SK-N-SH (cell line): ENCODE data around the gene VIPAS39. TPM values are rescaled to one million over a fixed set of nuclear protein-coding genes. Genes with fewer than 3 reads are reported as not detected.

ENCODE experiments used
- CTCF ChIA-PET: fragments of 300-600, 350-600 bp; formaldehyde crosslinking; extraction: SDS; loops from one replicate; lab custom pipeline; 2021; lab: Yijun Ruan, JAX
- POLR2A ChIA-PET: fragments of 350-600 bp; sonication (Branson Sonifier 250); formaldehyde crosslinking; extraction: SDS; loops from one replicate; lab custom pipeline; 2020; ENCODE audit warnings: antibody characterized with exemption, inconsistent platforms; lab: Yijun Ruan, JAX
- DNase-seq: peaks from one replicate; pipeline ENCODE4 v3.0.0; 2012
- H2AFZ ChIP-seq: fragments of 200-600 bp; sonication (generic); 2 replicates; pipeline ENCODE4 v1.8.1; 2016; ENCODE audit warnings: antibody characterized with exemption, mild to moderate bottlenecking, low read depth
- H3F3A ChIP-seq: fragments of 200-600 bp; sonication (generic); replicated peaks from 2 replicates; pipeline ENCODE3; 2016; ENCODE audit warnings: antibody characterized with exemption, mild to moderate bottlenecking; ENCODE audit not compliant: insufficient read depth
- H3K27ac ChIP-seq, 2 experiments: fragments of 200-500 bp in 1 of 2; fragments of 200-600 bp in 1 of 2; sonication (Bioruptor generic) in 1 of 2; sonication (generic), shearing (Covaris generic) in 1 of 2; 2 replicates each; pipeline versions ENCODE4 v1.5.1 to v1.6.1; 2014 to 2016; ENCODE audit warnings: low read depth in 2 of 2, inconsistent platforms in 1 of 2, low read length in 1 of 2, mild to moderate bottlenecking in 1 of 2, mixed read lengths in 1 of 2
- H3K27me3 ChIP-seq: fragments of 200-600 bp; sonication (generic), shearing (Covaris generic); 2 replicates; pipeline ENCODE4 v1.6.1; 2016; ENCODE audit warnings: mixed run types; ENCODE audit not compliant: insufficient read depth
- H3K36me3 ChIP-seq, 2 experiments: fragments of 200-500 bp in 1 of 2; fragments of 200-600 bp in 1 of 2; sonication (Bioruptor generic) in 1 of 2; sonication (generic) in 1 of 2; replicated peaks in 1 of 2; 2 replicates each; pipeline versions ENCODE3 to v1.5.1; 2014 to 2016; ENCODE audit warnings: low read length in 1 of 2, mild to moderate bottlenecking in 1 of 2; ENCODE audit not compliant: insufficient read depth in 2 of 2, control insufficient read depth in 1 of 2
- H3K4me1 ChIP-seq, 2 experiments: fragments of 200-500 bp in 1 of 2; fragments of 200-600 bp in 1 of 2; sonication (Bioruptor generic) in 1 of 2; sonication (generic), shearing (Covaris generic) in 1 of 2; 2 replicates each; pipeline versions ENCODE4 v1.5.1 to v1.6.1; 2014 to 2016; ENCODE audit warnings: low read depth in 1 of 2, low read length in 1 of 2, mixed run types in 1 of 2; ENCODE audit not compliant: insufficient read depth in 2 of 2, control insufficient read depth in 1 of 2
- H3K4me2 ChIP-seq: fragments of 200-600 bp; sonication (generic), shearing (Covaris generic); 2 replicates; pipeline ENCODE4 v1.6.1; 2017; ENCODE audit warnings: mixed run types
- H3K4me3 ChIP-seq, 2 experiments: fragments of 200-500 bp in 1 of 2; fragments of 200-600 bp in 1 of 2; sonication (Bioruptor generic) in 1 of 2; sonication (generic), shearing (Covaris generic) in 1 of 2; 2 replicates each; pipeline versions ENCODE4 v1.5.1 to v1.8.1; 2014 to 2016; ENCODE audit warnings: low read depth in 2 of 2, inconsistent platforms in 1 of 2, low read length in 1 of 2, mild to moderate bottlenecking in 1 of 2, mixed read lengths in 1 of 2, moderate library complexity in 1 of 2
- H3K79me2 ChIP-seq: fragments of 200-600 bp; sonication (generic); 2 replicates; pipeline ENCODE4 v1.8.1; 2017; ENCODE audit warnings: mild to moderate bottlenecking; ENCODE audit not compliant: insufficient read depth
- H3K9ac ChIP-seq: fragments of 200-600 bp; sonication (generic); 2 replicates; pipeline ENCODE4 v1.6.1; 2017; ENCODE audit warnings: mixed run types
- H3K9me2 ChIP-seq: fragments of 200-600 bp; sonication (generic); 2 replicates; pipeline ENCODE4 v1.6.1; 2017; ENCODE audit warnings: mixed run types
- H3K9me3 ChIP-seq: fragments of 200-600 bp; sonication (generic); 2 replicates; pipeline ENCODE4 v1.6.1; 2017; ENCODE audit warnings: mixed run types, mild to moderate bottlenecking, moderate library complexity
- H4K20me1 ChIP-seq: fragments of 200-600 bp; sonication (generic); 2 replicates; pipeline ENCODE4 v1.6.1; 2017; ENCODE audit warnings: mild to moderate bottlenecking, mixed run types; ENCODE audit not compliant: insufficient read depth
- CTCF ChIP-seq: fragments of 200-600 bp; sonication (generic); IDR thresholded peaks from 2 replicates; pipeline ENCODE4 v1.6.1; 2017; ENCODE audit warnings: antibody characterized with exemption, mild to moderate bottlenecking, moderate library complexity
- MAX ChIP-seq: IDR thresholded peaks from 2 replicates; pipeline ENCODE4 v1.4.0; 2012; ENCODE audit warnings: low read depth
- MXI1 ChIP-seq: IDR thresholded peaks from 2 replicates; pipeline ENCODE4 v1.6.1; 2012; ENCODE audit warnings: mild to moderate bottlenecking, low read depth, low read length, improper control_type of control experiment
- NFIC ChIP-seq: IDR thresholded peaks from 2 replicates; pipeline ENCODE4 v1.4.0; 2012; ENCODE audit warnings: borderline replicate concordance
- RAD21 ChIP-seq: IDR thresholded peaks from 2 replicates; pipeline ENCODE4 v1.6.1; 2012; ENCODE audit warnings: mild to moderate bottlenecking, low read length
- SIN3A ChIP-seq: IDR thresholded peaks from 2 replicates; pipeline ENCODE4 v1.6.1; 2012; ENCODE audit warnings: low read depth, mild to moderate bottlenecking, low read length, moderate library complexity, borderline replicate concordance
- SMC3 ChIP-seq: IDR thresholded peaks from 2 replicates; pipeline ENCODE4 v1.6.1; 2012; ENCODE audit warnings: low read depth, low read length, improper control_type of control experiment
- WGBS: methylation state at CpG from one replicate; pipeline ENCODE4 v1.1.6; 2017; ENCODE audit warnings: low lambda C conversion rate; 5-methylcytosine and 5-hydroxymethylcytosine counted together
- polyA plus RNA-seq, 3 experiments: library from polyadenylated mRNA; depleted of rRNA; stranded (reverse); fragments of >200 nt; gene quantifications; 2 replicates each; pipeline ENCODE4 v1.2.3, GENCODE V29; 2012

Gene VIPAS39
- polyA plus RNA-seq, 1 of the 3 experiments (the other 2 are of a cell fraction) = 20.8 TPM

GRCh38 chr14:77459072-77459723 lies 1.8 kb upstream of the VIPAS39 start:
- Histone ChIP-seq H3F3A (peaks cover 4% of the 10 kb centered on the region), H3K79me2 (peaks cover 68% of the 10 kb centered on the region), H3K4me3 (peak overlapping the region; percentile 96 to 99), H3K27me3 (no peaks in the 10 kb centered on the region), H2AFZ (no peak overlapping the region), H3K4me2 (peak overlapping the region; percentile 79), H3K9me2 (no peaks in the 10 kb centered on the region), H3K9ac (peak overlapping the region; percentile 88), H3K36me3 (peaks cover 39 to 45% of the 10 kb centered on the region in 2 experiments), H3K4me1 (peaks cover 12% of the 10 kb centered on the region in 2 experiments; a peak in 3 of 4 replicates), H4K20me1 (peaks cover 13% of the 10 kb centered on the region), H3K27ac (peak overlapping the region in 1 of 2 experiments; percentile 92; a peak in 1 of 4 replicates), H3K9me3 (no peaks in the 10 kb centered on the region)
- 34% methylated on average over 13 of the region's 13 CpGs for WGBS
- DNase-seq = peak; percentile 63
- TF ChIP-seq SIN3A (0 out of 2 replicates have a peak, but pooled peaks have one; percentile 53), MXI1 (0 out of 2 replicates have a peak, but pooled peaks have one; percentile 29), RAD21 (peak; percentile 67), CTCF (peak; percentile 84), NFIC (no peak), SMC3 (peak; percentile 44)
- ChIA-PET CTCF (interaction anchor here (0.7 to 2.9 kb wide), 36 partner anchors 9 to 1227 kb away, joined by 3 to 40 read pairs (median 4); partner anchors contain the start of genes ALKBH1, ISM2 and SLIRP), POLR2A (interaction anchor here (1.0 to 1.3 kb wide), 3 partner anchors 82 to 138 kb away, joined by 3 read pairs; partner anchors contain the start of genes GSTZ1, SAMD15 and TMED8)

GRCh38 chr14:77458249-77458950 lies 999 bp upstream of the VIPAS39 start:
- no peaks in the 10 kb centered on the region for H3K27me3 ChIP-seq
- POLR2A ChIA-PET = interaction anchor here (1.0 to 1.3 kb wide), 3 partner anchors 81 to 137 kb away, joined by 3 read pairs; partner anchors contain the start of genes GSTZ1, SAMD15 and TMED8
- peak overlapping the region; percentile 96 to 99 for H3K4me3 ChIP-seq
- H3K9me3 ChIP-seq = no peaks in the 10 kb centered on the region
- peak overlapping the region; percentile 96; the same call in 1 of the 2 replicates for H2AFZ ChIP-seq
- H3K79me2 ChIP-seq = peaks cover 75% of the 10 kb centered on the region
- peak overlapping the region; percentile 79 for H3K4me2 ChIP-seq
- peak overlapping the region; percentile 92 to 96 for H3K27ac ChIP-seq
- H4K20me1 ChIP-seq = peaks cover 13% of the 10 kb centered on the region
- CTCF ChIA-PET = interaction anchor here (0.6 to 2.9 kb wide), 29 partner anchors 9 to 306 kb away, joined by 3 to 40 read pairs (median 5); partner anchors contain the start of genes ALKBH1, ISM2 and SLIRP
- H3F3A ChIP-seq = peaks cover 4% of the 10 kb centered on the region
- TF ChIP-seq MAX = peak; percentile 46
- peak; percentile 95 for TF ChIP-seq MXI1
- TF ChIP-seq SMC3 = no peak
- 0 out of 2 replicates have a peak, but pooled peaks have one; percentile 21 for TF ChIP-seq SIN3A
- H3K4me1 ChIP-seq = peaks cover 12% of the 10 kb centered on the region in 2 experiments; a peak in 3 of 4 replicates
- H3K9ac ChIP-seq = peak overlapping the region; percentile 88
- no peaks in the 10 kb centered on the region for H3K9me2 ChIP-seq
- DNase-seq = peak; percentile 59
- 3% methylated on average over 19 of the region's 29 CpGs for WGBS
- H3K36me3 ChIP-seq = peaks cover 37 to 39% of the 10 kb centered on the region in 2 experiments
